Kidney tubule cell (primary cell): ENCODE measurements around the gene THOC6.
A peak's percentile ranks its signal among the peaks of the same experiment; 100 is the strongest.
"Not testable (repeated sequence)": the region's sequence is repeated elsewhere in the genome, so short reads cannot be mapped to it uniquely, and the experiment has no call there.

Experiments used
- DNase-seq: peaks from one replicate; pipeline ENCODE4 v3.0.0-alpha.2; 2018; ENCODE audit warnings: low spot score

Gene THOC6

DNA sequence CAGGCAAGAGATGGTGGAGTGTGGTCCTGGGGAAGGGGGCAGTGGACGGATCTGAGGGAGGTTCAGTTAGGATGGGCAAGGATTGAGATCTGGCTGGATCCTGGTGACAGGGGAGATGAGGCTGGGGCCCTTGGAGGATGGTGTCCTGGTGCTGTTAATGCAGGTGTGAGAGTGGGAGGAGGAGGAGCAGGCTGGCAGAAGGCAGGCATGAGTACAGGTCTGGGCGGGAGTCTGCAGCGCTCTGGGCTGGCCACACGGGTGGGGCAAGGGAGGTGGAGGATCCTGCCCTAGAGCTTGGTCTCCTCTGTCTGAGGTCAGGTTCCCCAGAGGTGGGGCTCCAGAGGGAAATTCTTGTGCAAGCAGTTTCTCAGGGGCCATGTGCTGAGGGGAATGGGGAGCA lies 48.3 kb downstream of the THOC6 start:
- peak; percentile 28 for DNase-seq

DNA sequence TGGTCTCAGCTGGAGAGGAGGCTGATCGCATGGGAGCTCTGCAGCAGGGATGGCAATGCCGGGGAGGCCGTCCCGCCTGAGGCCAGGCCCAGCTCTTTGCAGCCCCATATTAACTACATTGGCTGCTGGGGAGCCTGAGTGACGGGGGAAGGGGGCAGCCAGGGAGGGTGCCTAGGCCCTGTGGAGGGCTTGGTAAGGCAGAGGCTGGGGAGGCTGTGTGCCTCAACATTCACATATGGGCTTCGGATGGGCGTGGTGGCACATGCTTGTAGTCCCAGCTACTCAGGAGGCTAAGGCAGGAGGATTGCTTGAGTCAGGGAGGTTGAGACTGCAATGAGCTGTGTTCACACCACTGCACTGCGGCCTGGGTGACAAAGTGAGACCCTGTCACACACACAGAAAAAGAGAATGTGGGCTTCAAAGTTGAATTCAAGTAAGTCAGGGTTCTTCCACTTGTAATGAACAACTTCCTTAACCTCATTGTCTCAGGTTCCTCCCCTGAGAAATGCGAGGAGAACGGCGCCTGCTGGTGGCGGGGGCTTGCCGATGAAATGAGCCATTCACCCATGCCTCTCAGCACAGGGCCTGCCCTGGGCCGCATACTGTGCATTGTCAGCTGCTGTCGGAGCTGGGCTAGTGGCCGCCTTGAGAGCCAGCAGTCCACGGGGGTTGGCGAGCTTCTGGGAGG lies 48.9 kb downstream of the THOC6 start:
- not testable (repeated sequence) for DNase-seq

GRCh38 chr16:3073448-3073847 lies 49.6 kb downstream of the THOC6 start:
- DNase-seq, result no peak

DNA sequence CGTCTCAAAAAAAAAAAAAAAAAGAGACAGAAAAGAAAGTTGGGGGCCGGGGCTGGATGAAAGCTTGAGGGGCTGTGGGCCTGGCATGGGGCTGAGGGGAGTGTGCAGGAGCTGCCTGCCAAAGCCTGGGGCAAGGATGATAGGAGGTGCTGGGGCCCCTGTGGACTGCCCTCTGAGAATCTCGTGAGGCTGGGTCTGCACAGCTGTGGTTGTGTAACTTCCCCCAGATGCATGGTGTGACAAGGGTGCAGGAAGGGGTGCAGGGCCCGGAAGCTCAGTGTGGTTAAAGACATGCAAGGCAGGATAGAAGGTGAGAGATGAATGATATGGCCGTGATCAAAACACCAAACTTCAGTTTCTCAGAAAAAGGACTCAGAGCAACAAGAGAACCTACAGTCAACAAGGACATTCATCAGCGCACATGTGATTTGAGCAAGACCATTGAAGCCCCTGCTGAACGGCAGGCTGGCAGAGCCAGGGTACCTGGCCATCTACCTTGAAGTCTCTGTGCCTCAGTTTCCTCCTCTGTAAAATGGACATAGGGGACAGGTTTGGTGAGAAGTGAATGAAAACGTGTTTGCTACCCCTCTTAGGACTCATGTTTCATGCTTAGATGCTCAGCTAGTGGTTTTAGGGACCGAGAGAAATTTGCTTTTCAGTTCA lies 51.2 kb downstream of the THOC6 start:
- DNase-seq, result no peak

DNA sequence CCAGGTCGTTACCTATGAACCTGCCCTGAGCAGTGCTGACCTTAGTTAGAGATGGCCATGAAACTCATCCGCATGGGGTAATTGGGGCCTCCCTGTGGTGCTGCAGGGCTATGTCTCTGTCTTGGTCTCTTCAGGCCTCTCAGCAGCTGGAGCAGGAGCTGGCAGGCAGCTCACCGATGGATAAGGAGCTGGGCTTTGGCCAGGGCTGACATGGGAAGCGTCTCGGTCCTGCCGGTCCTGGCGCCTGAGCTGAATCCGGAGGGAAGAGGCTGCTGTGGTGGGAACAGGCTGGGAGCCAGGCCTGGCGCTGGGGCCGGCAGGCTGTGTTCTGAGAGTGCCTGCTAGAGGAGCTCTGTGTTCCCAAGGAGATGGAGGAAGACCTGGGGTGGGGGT lies 51.7 kb downstream of the THOC6 start:
- DNase-seq, result no peak

DNA sequence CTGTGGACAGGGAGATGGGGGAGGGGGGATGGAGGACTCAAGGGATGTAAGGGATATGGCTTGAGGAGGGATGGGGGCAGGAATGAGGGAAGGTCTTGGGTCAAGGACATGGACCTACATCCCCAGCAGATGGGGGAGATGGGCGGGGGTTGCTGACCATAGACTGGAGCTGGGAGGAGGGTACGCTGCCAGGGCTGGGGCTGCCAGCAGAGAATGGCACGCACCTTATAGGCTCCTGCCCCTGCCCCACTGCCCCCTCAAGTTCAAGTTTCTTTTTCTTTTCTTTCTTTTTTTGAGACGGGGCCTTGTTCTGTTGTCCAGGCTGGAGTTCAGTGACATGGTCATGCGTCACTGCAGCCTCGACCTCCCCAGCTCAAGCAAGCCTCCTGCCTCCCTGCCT lies 52.1 kb downstream of the THOC6 start:
- DNase-seq, result not testable (repeated sequence)

DNA sequence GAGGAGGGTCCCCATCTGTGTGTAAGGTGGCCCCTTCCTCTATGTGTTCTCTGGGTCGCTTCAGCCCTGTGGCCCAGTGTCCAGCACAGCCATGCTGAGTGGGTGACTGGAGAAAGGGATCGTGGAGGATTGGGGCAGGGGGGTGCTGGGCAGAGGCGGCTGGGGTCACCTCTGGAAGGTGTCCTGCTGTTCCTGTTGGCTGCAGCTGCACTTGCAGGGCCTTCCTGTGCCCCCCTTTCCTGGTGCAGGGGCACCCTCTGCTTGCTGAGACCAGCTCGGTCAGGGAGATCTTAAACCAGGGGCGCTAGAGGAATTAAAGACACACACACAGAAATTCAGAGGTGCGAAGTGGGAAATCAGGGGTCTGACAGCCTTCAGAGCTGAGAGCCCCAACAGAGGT lies 52.7 kb downstream of the THOC6 start:
- DNase-seq, result no peak
